Muscle layer of duodenum (tissue), 2 donors: ENCODE results near the gene SKIL.

Source experiments
- H3K27ac ChIP-seq: one replicate; pipeline ENCODE4 v1.7.0; 2013; ENCODE audit warnings: mild to moderate bottlenecking, low read length
- H3K27me3 ChIP-seq: one replicate; pipeline ENCODE4 v1.7.0; 2013; ENCODE audit warnings: low read depth, mild to moderate bottlenecking, control low read depth, low read length
- H3K36me3 ChIP-seq, 2 donors: one replicate each; pipeline ENCODE4 v1.7.0; 2013; ENCODE audit warnings: low read length in 2 of 2, control low read depth in 1 of 2, mild to moderate bottlenecking in 1 of 2; ENCODE audit not compliant: insufficient read depth in 2 of 2, control insufficient read depth in 1 of 2
- H3K4me1 ChIP-seq, 2 donors: one replicate each; pipeline ENCODE4 v1.7.0; 2013; ENCODE audit warnings: low read length in 2 of 2, mild to moderate bottlenecking in 2 of 2, control low read depth in 1 of 2, moderate library complexity in 1 of 2; ENCODE audit not compliant: insufficient read depth in 2 of 2, control insufficient read depth in 1 of 2
- H3K4me3 ChIP-seq, 2 donors: one replicate each; pipeline ENCODE4 v1.7.0; 2013; ENCODE audit warnings: low read length in 2 of 2, low read depth in 1 of 2, mild to moderate bottlenecking in 1 of 2
- H3K9me3 ChIP-seq, 2 donors: one replicate each; pipeline ENCODE4 v1.7.0; 2013; ENCODE audit warnings: low read length in 2 of 2, control low read depth in 1 of 2, mild to moderate bottlenecking in 1 of 2; ENCODE audit not compliant: control insufficient read depth in 1 of 2
- donor health status: healthy.

SKIL gene

DNA sequence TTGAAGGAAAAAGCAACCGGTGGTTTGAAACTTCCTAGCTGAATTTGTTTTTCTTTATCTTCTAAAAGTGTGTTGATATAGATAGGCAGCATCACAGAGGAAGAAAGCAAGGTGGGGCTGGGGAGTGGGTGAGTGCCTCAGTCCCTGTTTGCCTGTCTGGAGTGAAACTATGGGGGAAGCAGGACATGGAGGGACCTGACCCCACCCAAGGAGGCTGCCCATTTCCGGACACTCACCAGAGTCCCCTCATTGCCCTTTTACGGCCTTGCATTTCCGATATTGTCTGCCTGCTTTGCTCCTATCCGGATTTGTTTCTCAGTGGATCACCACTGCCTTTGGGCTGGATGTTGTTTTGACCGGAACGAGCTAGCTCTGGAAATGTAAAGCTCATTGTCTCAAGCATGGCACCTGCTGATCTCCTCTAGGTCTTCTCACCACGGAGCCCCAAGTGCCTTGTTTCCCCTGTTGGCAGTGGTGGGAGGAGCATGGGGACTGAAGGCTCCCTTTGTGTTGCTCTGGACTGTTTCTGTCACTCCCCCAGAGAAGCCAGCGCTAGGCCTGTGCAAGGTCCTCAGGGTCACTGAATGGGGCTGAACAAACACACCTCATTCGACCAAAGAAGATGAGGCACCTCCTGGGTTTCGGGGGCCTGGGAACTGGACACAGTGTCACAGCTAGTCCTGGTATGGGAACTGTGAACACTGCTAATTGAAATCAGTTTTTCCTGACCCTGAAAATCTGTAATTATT lies 68.2 kb downstream of the SKIL start:
- H3K36me3 ChIP-seq = no peaks in the 10 kb centered on the region
- peaks cover 0 to 5% of the 10 kb centered on the region in 2 donors for H3K4me1 ChIP-seq
- H3K9me3 ChIP-seq = no peaks in the 10 kb centered on the region
- no peaks in the 10 kb centered on the region for H3K27me3 ChIP-seq
- no peak overlapping the region for H3K4me3 ChIP-seq
- H3K27ac ChIP-seq = no peak overlapping the region

DNA sequence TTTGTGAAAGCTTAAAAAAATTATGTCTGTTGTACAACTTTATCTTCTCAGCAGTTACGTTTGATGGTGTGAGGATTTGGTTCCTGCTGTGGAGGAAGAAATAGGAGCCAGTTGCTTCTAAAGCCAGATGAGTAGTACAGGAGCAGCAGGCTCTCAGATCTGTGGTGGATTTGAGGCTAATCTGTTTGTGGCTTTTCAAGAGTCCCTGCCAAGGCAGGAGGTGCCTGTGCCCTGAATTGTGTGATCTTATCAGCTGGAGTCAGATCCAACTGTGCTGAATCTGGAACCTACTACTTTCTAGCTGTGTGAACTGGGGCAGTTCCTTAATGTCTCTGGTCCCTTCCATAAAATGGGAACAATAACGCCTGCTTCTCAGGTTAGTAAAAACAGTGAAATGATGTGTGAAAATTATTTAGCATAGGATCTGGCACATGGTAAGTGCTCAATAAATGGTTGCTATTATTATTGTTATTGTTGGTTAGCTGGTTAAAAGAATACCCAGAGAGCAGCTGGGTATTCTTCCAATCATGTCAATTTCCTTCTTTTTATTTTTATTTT lies 68.8 kb downstream of the SKIL start:
- H3K9me3 ChIP-seq = no peaks in the 10 kb centered on the region
- H3K4me3 ChIP-seq = no peak overlapping the region
- no peaks in the 10 kb centered on the region for H3K36me3 ChIP-seq
- H3K27me3 ChIP-seq = no peaks in the 10 kb centered on the region
- no peak overlapping the region for H3K27ac ChIP-seq
- peaks cover 0 to 2% of the 10 kb centered on the region in 2 donors for H3K4me1 ChIP-seq

DNA sequence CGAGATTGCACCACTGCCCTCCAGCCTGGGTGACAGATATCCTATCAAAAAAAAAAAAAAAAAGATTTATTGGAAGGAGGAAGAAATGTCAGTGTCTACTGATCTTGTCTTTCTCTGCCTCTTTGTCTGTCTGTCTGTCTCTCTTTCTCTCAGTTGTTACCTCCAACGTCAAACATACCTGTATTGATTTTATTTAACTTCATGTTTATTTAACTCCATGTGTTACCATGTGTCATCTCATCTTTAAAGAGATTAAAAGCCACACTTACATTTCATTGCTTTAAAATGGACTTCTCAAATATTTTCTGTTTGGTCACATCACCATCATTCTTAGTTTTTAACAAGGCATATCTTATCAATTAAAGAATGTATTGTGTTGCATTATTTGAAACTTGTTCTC lies 70.6 kb downstream of the SKIL start:
- H3K27me3 ChIP-seq = no peaks in the 10 kb centered on the region
- no peaks in the 10 kb centered on the region for H3K36me3 ChIP-seq
- H3K27ac ChIP-seq = no peak overlapping the region
- H3K4me3 ChIP-seq = no peak overlapping the region
- H3K9me3 ChIP-seq = no peaks in the 10 kb centered on the region
- no peaks in the 10 kb centered on the region for H3K4me1 ChIP-seq

DNA sequence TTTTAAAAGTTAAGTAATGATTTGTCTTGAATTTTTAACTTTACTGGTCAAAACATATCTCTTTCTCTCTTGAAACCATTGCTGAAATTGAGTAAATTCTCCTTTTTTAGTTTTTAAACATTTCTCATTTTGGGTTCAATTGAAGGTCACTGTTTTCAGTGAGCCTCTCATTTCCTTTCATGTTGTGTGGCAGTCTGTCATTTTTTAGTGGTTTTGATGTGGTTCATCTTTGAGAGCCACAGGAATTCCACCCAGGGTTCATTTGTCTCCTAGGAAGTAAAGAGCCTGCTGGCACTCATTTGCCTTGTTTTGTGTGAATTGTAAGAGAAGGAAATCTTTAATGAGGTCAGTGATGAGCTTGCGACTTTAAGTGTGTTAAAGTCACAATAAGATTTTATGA lies 71.5 kb downstream of the SKIL start:
- H3K9me3 ChIP-seq = no peaks in the 10 kb centered on the region
- H3K27ac ChIP-seq = no peak overlapping the region
- no peak overlapping the region for H3K4me3 ChIP-seq
- H3K27me3 ChIP-seq = no peaks in the 10 kb centered on the region
- H3K4me1 ChIP-seq = no peaks in the 10 kb centered on the region
- H3K36me3 ChIP-seq = no peaks in the 10 kb centered on the region

DNA sequence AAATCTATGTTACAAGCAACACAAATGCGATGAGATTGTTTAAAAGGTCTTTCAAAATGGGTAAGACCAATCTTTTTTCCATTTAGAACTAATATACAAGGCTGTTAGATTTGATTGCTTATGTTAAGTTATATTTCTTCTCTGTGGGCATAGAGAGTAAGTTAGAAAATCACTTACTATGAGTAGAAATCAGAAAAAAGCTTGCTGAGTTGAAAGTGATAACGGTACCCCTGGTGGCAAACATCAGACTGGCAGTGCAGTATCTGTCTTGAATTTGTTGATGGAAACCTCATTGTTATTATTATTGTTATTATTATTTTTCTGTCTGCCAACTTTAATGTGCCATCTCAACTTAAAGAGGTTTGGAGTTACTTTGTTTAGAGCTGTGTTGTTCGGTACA lies 73.5 kb downstream of the SKIL start:
- no peaks in the 10 kb centered on the region for H3K36me3 ChIP-seq
- no peak overlapping the region for H3K4me3 ChIP-seq
- no peaks in the 10 kb centered on the region for H3K9me3 ChIP-seq
- no peaks in the 10 kb centered on the region for H3K4me1 ChIP-seq
- H3K27ac ChIP-seq = no peak overlapping the region
- H3K27me3 ChIP-seq = no peaks in the 10 kb centered on the region

DNA sequence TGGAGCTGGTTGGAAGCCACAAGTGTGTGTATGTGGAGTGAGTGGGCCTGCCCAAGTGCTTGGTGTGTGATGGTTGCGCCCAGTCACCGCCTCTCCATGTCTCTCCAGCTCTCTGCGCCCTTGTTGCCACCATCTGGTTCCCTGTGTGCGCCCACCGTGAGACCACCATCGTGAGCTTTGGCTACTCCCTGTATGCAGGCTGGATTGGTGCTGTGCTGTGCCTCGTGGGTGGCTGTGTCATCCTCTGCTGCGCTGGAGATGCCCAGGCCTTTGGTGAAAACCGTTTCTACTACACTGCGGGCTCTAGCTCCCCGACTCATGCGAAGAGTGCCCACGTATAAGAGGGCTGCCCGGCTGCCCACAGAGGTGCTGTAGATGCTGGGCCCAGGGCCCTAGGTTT lies 74.9 kb downstream of the SKIL start:
- Histone ChIP-seq H3K9me3 (no peaks in the 10 kb centered on the region), H3K4me1 (no peaks in the 10 kb centered on the region), H3K4me3 (no peak overlapping the region), H3K27ac (no peak overlapping the region), H3K36me3 (no peaks in the 10 kb centered on the region), H3K27me3 (no peaks in the 10 kb centered on the region)

DNA sequence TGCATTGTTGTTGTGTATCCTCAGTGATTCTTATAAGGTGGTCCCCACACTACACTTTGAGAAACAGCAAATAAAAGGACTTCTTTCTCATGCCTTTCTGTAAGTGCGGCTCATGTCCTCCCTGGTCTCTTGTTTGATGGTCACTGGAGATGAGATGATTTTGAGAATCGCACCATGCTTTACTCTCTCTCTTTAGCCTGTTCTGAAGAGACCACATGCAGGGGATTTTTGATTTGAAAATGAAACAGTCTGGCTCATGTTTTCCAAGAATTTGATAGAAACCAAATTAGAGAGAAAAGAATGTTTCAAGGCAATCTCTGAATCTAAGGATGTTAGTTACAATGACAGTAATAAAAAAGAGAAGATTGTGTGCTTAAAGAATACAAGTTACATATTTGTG lies 79.2 kb downstream of the SKIL start:
- no peaks in the 10 kb centered on the region for H3K9me3 ChIP-seq
- no peaks in the 10 kb centered on the region for H3K36me3 ChIP-seq
- no peak overlapping the region for H3K27ac ChIP-seq
- H3K4me3 ChIP-seq = no peak overlapping the region
- H3K27me3 ChIP-seq = no peaks in the 10 kb centered on the region
- no peaks in the 10 kb centered on the region for H3K4me1 ChIP-seq

DNA sequence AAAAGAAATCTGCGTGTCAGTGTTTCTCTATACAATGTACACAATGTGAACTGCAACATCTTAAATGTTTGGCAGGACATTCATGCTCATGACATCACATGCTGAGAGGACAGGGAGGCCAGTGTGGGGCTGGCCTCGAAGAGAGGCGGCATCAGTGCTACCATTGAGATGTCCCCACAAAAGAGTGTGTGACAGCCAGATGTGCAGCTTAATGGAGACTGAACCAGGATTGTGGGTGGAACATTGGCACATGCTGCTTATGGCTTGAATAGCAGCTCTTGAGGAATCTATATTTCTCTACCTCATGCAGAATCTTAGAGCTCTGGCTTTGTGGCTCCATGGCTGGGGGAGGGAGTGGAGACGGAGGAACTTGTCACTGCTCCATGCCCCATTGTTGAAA lies 79.7 kb downstream of the SKIL start:
- H3K36me3 ChIP-seq = no peaks in the 10 kb centered on the region
- H3K27ac ChIP-seq = no peak overlapping the region
- no peak overlapping the region for H3K4me3 ChIP-seq
- H3K4me1 ChIP-seq = no peaks in the 10 kb centered on the region
- no peaks in the 10 kb centered on the region for H3K27me3 ChIP-seq
- H3K9me3 ChIP-seq = no peaks in the 10 kb centered on the region

DNA sequence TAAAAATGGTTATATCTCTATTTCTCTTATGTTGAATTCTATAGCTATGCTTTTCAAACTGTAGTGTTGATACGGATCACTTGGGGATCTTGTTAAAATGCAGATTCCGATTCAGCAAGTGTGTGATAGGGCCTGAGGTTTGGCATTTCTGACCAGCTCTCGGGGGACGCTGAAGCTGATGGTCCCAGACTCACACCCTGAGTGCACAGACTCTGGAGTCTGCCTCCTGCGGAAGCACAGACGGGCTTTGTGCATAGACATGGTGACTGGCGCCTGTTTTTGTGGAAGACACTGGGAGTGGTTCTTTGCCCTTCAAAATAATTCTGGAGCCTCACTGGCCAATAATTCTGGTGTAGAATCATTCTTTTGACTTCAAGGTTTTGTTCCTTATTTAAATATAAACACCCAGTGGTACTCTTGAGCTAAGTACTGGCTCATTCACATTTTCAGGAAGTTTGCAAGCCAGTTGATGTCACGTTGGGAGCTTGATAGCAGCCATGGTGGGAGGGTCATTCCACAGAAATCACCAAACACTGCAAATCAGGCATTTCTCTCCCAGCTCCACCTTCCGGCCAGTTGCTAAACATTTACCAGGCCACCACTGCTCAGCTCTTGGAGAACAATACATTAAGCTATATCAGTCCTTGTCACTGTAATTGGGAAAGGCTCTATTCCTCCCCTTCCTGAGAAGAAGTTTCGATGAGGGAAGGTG lies 80.3 kb downstream of the SKIL start:
- H3K27me3 ChIP-seq = no peaks in the 10 kb centered on the region
- no peak overlapping the region for H3K27ac ChIP-seq
- H3K4me3 ChIP-seq = no peak overlapping the region
- no peaks in the 10 kb centered on the region for H3K36me3 ChIP-seq
- no peaks in the 10 kb centered on the region for H3K9me3 ChIP-seq
- H3K4me1 ChIP-seq = no peaks in the 10 kb centered on the region

DNA sequence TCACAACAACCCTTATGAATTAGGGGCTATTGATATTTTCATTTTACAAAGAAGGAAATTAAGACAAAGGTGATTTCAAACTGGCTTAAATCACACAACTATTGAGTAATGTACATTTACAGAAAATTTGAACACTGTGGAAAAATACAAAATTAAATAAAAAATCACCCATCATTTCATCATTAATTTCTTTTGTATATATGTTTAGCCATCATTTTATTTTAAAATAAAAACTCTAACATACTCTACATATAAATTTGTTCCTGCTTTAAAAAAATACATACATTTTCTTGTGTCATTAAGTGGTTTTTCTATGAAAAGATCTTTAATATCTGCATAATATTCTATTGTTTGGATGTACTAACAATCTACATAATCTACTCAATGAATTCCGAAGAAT lies 81.3 kb downstream of the SKIL start:
- Histone ChIP-seq H3K27me3 (no peaks in the 10 kb centered on the region), H3K4me3 (no peak overlapping the region), H3K4me1 (no peaks in the 10 kb centered on the region), H3K36me3 (no peaks in the 10 kb centered on the region), H3K27ac (no peak overlapping the region), H3K9me3 (no peaks in the 10 kb centered on the region)

DNA sequence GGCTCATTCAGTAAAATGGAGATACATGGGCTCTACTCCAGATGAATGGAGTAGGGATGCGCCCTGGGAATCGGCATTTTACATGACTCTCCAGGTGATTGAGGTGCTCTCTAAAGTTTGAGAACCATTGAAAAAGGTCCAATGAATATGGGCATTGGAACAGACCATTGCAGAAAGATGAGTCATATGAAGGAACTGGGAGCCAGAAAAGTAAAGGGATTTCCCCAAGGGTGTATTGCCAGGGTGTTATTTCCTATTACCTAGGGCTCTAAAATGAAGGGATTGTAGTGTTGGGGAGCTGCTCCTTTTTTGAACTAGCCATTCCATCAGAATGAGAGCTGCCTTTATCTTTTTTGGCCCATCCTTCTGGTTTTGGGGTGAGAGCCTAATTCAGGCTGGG lies 82.8 kb downstream of the SKIL start:
- Histone ChIP-seq H3K4me3 (no peak overlapping the region), H3K4me1 (no peaks in the 10 kb centered on the region), H3K9me3 (no peaks in the 10 kb centered on the region), H3K27ac (no peak overlapping the region), H3K27me3 (no peaks in the 10 kb centered on the region), H3K36me3 (no peaks in the 10 kb centered on the region)
